WTC11 (cell line): ENCODE results near the gene LIPH. TPM values are rescaled to one million over a fixed set of nuclear protein-coding genes. Genes with fewer than 3 reads are reported as not detected.
"Not testable (repeated sequence)": the region's sequence is repeated elsewhere in the genome, so short reads cannot be mapped to it uniquely, and the experiment has no call there.

Source experiments
- ATAC-seq: fragments of 200-7000 bp; cut with Tn5 transposase; 2 replicates; pipeline ENCODE4 v1.10.0; 2021; ENCODE audit warnings: mild to moderate bottlenecking, moderate library complexity
- CTCF ChIA-PET: fragments of 300-600 bp; sonication (Branson Sonifier 250); formaldehyde crosslinking; loops from one replicate; lab custom pipeline; 2021; ENCODE audit warnings: antibody characterized with exemption; lab: Charles Lee
- POLR2A ChIA-PET: fragments of 350-600 bp; sonication (Branson Sonifier 250); formaldehyde crosslinking; loops from one replicate; lab custom pipeline; 2021; ENCODE audit warnings: antibody characterized with exemption; lab: Charles Lee
- DNase-seq: peaks from one replicate; pipeline ENCODE4 v3.0.0; 2021; ENCODE audit warnings: low spot score
- H3K27ac Mint-ChIP-seq: 2 replicates; pipeline ENCODE4 v1.8.0; 2021; ENCODE audit warnings: mixed read lengths
- H3K27me3 Mint-ChIP-seq: 2 replicates; pipeline ENCODE4 v1.8.0; 2021; ENCODE audit warnings: low read depth, mild to moderate bottlenecking, moderate library complexity, mixed read lengths
- H3K36me3 Mint-ChIP-seq: 2 replicates; pipeline ENCODE4 v1.8.0; 2021; ENCODE audit warnings: mixed read lengths
- H3K4me1 Mint-ChIP-seq: 2 replicates; pipeline ENCODE4 v1.8.0; 2022; ENCODE audit warnings: mixed read lengths
- H3K4me3 Mint-ChIP-seq: 2 replicates; pipeline ENCODE4 v1.8.0; 2021; ENCODE audit warnings: mild to moderate bottlenecking, moderate library complexity, mixed read lengths
- H3K9me3 Mint-ChIP-seq: 2 replicates; pipeline ENCODE4 v1.8.0; 2021; ENCODE audit warnings: mixed read lengths
- CTCF ChIP-seq: fragments of 200-600 bp; IDR thresholded peaks from 2 replicates; pipeline ENCODE4 v1.8.0; 2022; ENCODE audit warnings: antibody characterized with exemption
- FOXK1 ChIP-seq: sonication (generic); formaldehyde crosslinking; IDR thresholded peaks from 2 replicates; pipeline ENCODE4 v1.8.0; 2022; ENCODE audit warnings: mild to moderate bottlenecking, moderate library complexity, missing genetic modification reagents
- GTF2I ChIP-seq: fragments of 250-450 bp; sonication (Bioruptor Pico); conservative IDR thresholded peaks from 2 replicates; pipeline ENCODE4 v1.4.0; 2021; ENCODE audit warnings: mild to moderate bottlenecking
- HMGA2 ChIP-seq: fragments of 250-450 bp; sonication (Bioruptor Pico); IDR thresholded peaks from 2 replicates; pipeline ENCODE4 v1.4.0; 2021; ENCODE audit warnings: mild to moderate bottlenecking, moderate library complexity
- HMGXB4 ChIP-seq: sonication (generic); formaldehyde crosslinking; IDR thresholded peaks from 2 replicates; pipeline ENCODE4 v1.8.1; 2023; ENCODE audit warnings: mild to moderate bottlenecking, moderate library complexity, missing genetic modification reagents
- RORB ChIP-seq: fragments of 250-450 bp; sonication (Bioruptor Pico); IDR thresholded peaks from 2 replicates; pipeline ENCODE4 v1.9.0; 2021; ENCODE audit warnings: mild to moderate bottlenecking
- TEAD1 ChIP-seq: sonication (generic); formaldehyde crosslinking; IDR thresholded peaks from 2 replicates; pipeline ENCODE4 v1.8.0; 2022; ENCODE audit warnings: mild to moderate bottlenecking, missing genetic modification reagents
- ZBTB21 ChIP-seq: sonication (generic); formaldehyde crosslinking; IDR thresholded peaks from 2 replicates; pipeline ENCODE4 v1.8.1; 2023; ENCODE audit warnings: mild to moderate bottlenecking, missing genetic modification reagents, borderline replicate concordance
- ZNF232 ChIP-seq: sonication (generic); formaldehyde crosslinking; IDR thresholded peaks from 2 replicates; pipeline ENCODE4 v1.8.0; 2022; ENCODE audit warnings: mild to moderate bottlenecking, missing genetic modification reagents
- ZNF416 ChIP-seq: fragments of 250-450 bp; sonication (Bioruptor Pico); IDR thresholded peaks from 2 replicates; pipeline ENCODE4 v1.9.0; 2021; ENCODE audit warnings: mild to moderate bottlenecking, inconsistent platforms
- ZNF532 ChIP-seq: fragments of 250-450 bp; sonication (Bioruptor Pico); IDR thresholded peaks from 2 replicates; pipeline ENCODE4 v1.9.0; 2021; ENCODE audit warnings: mild to moderate bottlenecking, borderline replicate concordance
- total RNA-seq: library from RNA; stranded (reverse); gene quantifications from 3 replicates; pipeline ENCODE4 v1.2.3, GENCODE V29; 2021
- TF ChIP-seq, protein P1 (sequence below): sonication (generic); formaldehyde crosslinking; IDR thresholded peaks from 2 replicates; pipeline ENCODE4 v1.8.1; 2023; ENCODE audit warnings: mild to moderate bottlenecking, missing genetic modification reagents, moderate library complexity
- TF ChIP-seq, protein P2 (sequence below): sonication (generic); formaldehyde crosslinking; conservative IDR thresholded peaks from 2 replicates; pipeline ENCODE4 v1.8.1; 2023; ENCODE audit warnings: mild to moderate bottlenecking, low read depth, missing genetic modification reagents, moderate library complexity

LIPH gene
- total RNA-seq, 1 experiment from 2014 or later: 0.07 TPM

DNA sequence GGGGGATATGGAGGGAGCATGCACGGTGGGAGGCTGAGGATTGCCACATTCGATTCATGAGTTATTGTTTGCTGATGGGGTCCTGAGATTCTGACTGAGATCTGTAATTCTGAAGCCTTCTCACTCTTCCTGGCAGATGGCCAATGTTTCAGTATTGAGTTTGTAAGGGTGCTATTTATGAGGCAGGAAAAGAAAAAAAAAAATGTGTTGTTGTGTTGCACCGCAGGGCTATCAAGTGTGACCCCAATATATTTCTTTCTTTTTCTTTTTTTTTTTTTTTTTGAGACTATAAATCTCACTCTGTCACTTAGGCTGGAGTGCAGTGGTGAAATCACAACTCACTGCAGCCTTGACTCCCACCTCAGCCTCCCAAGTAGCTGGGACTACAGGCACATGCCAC, 30.5 kb upstream of the LIPH start (continued):
- TF ChIP-seq ZNF532 (no peak), RORB (no peak), FOXK1 (no peak), HMGXB4 (CRISPR knock-in tag) (no peak), ZNF416 (no peak), ZNF232 (no peak), HMGA2 (no peak)
- TF ChIP-seq, protein P1, sequence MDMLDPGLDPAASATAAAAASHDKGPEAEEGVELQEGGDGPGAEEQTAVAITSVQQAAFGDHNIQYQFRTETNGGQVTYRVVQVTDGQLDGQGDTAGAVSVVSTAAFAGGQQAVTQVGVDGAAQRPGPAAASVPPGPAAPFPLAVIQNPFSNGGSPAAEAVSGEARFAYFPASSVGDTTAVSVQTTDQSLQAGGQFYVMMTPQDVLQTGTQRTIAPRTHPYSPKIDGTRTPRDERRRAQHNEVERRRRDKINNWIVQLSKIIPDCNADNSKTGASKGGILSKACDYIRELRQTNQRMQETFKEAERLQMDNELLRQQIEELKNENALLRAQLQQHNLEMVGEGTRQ (CRISPR knock-in tag): no peak

DNA sequence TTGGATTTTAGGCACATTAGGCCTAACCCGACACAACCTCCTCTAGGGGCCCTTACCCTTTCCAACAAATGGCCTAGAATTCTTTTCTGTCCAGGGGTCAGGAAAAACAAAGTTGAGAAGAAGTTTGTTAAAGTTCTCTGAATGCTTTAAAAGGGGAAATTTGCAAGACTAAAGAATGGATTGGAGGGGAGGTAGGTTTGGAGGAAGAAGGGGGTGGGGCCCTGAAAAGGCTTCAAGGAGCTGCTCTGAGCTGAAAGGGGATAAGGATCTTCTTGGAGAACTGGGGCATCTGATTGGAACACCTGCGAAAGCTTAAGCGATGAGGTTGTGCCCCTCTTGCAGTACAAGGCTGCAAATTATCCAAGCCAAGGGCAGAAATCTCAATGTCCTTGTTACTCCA, 29.8 kb upstream of the LIPH start:
- DNase-seq (peak; percentile 57), ATAC-seq (peak; percentile 62)
- Mint-ChIP-seq H3K36me3 (no peaks in the 10 kb centered on the region), H3K9me3 (no peaks in the 10 kb centered on the region), H3K4me3 (peak overlapping the region; percentile 84), H3K4me1 (peaks cover 44% of the 10 kb centered on the region), H3K27me3 (no peaks in the 10 kb centered on the region; the same call in 1 of the 2 replicates), H3K27ac (peak overlapping the region; percentile 99)
- CTCF ChIA-PET: interaction anchor here (0.7 to 2.5 kb wide), 7 partner anchors 23 to 1033 kb away, joined by 3 to 20 read pairs (median 4); partner anchors contain the start of gene TMEM41A
- POLR2A ChIA-PET: interaction anchor here (0.5 to 1.0 kb wide), 3 partner anchors 83 to 869 kb away, joined by 3 to 8 read pairs (median 3); partner anchors contain the start of gene TMEM41A
- TF ChIP-seq GTF2I (no peak), ZBTB21 (CRISPR knock-in tag) (no peak), TEAD1 (no peak)
- TF ChIP-seq, protein P2, sequence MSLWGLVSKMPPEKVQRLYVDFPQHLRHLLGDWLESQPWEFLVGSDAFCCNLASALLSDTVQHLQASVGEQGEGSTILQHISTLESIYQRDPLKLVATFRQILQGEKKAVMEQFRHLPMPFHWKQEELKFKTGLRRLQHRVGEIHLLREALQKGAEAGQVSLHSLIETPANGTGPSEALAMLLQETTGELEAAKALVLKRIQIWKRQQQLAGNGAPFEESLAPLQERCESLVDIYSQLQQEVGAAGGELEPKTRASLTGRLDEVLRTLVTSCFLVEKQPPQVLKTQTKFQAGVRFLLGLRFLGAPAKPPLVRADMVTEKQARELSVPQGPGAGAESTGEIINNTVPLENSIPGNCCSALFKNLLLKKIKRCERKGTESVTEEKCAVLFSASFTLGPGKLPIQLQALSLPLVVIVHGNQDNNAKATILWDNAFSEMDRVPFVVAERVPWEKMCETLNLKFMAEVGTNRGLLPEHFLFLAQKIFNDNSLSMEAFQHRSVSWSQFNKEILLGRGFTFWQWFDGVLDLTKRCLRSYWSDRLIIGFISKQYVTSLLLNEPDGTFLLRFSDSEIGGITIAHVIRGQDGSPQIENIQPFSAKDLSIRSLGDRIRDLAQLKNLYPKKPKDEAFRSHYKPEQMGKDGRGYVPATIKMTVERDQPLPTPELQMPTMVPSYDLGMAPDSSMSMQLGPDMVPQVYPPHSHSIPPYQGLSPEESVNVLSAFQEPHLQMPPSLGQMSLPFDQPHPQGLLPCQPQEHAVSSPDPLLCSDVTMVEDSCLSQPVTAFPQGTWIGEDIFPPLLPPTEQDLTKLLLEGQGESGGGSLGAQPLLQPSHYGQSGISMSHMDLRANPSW (CRISPR knock-in tag): no peak

- DNase-seq: peak; percentile 58
- ChIA-PET CTCF (interaction anchor here (0.5 to 6.8 kb wide), 26 partner anchors 9 to 368 kb away, joined by 3 to 76 read pairs (median 5); partner anchors contain the start of genes LIPH, SENP2 and TMEM41A), POLR2A (interaction anchor here (0.6 to 1.7 kb wide), 2 partner anchors 11 to 63 kb away, joined by 3 to 7 read pairs; partner anchors contain the start of gene SENP2)
- Mint-ChIP-seq H3K27ac (peak overlapping the region; percentile 69), H3K36me3 (peaks cover 26% of the 10 kb centered on the region), H3K9me3 (peaks cover 22% of the 10 kb centered on the region), H3K4me1 (peaks cover 11% of the 10 kb centered on the region)
- not testable (repeated sequence) for H3K27me3 Mint-ChIP-seq, H3K4me3 Mint-ChIP-seq
- ATAC-seq: peak; percentile 94
- TF ChIP-seq CTCF: peak; percentile 64
These were observed 22.9 kb upstream of the LIPH start for GRCh38 chr3:185575108-185575869.
